A673 (cell line): ENCODE data around the gene CPZ. TPM values are rescaled to one million over a fixed set of nuclear protein-coding genes. Genes with fewer than 3 reads are reported as not detected.

ENCODE experiments used
- BruUV-seq: library from RNA; stranded (reverse); fragments of 400-500 nt; replicated peaks from 2 replicates; lab custom pipeline; 2021; lab: Mats Ljungman, UMichigan
- CTCF ChIA-PET: fragments of 300-600 bp; sonication (Branson Sonifier 250); formaldehyde crosslinking; loops from one replicate; lab custom pipeline; 2022; ENCODE audit warnings: antibody characterized with exemption; lab: Charles Lee
- POLR2A ChIA-PET: fragments of 300-600 bp; sonication (Branson Sonifier 250); formaldehyde crosslinking; loops from one replicate; lab custom pipeline; 2022; ENCODE audit warnings: antibody characterized with exemption; ENCODE audit not compliant: low non-redundant PET; lab: Charles Lee
- DNase-seq: peaks from one replicate; pipeline ENCODE4 v3.0.0-alpha.2; 2015; ENCODE audit warnings: low spot score
- H3K27ac ChIP-seq: fragments of 200-600 bp; sonication (generic); 2 replicates; pipeline ENCODE4 v1.5.1; 2016; ENCODE audit warnings: mixed run types, low read depth, mild to moderate bottlenecking, mixed read lengths, antibody characterized with exemption, low read length; ENCODE audit not compliant: poor library complexity, severe bottlenecking
- H3K27me3 ChIP-seq: fragments of 200-600 bp; sonication (generic); replicated peaks from 2 replicates; pipeline ENCODE4 v1.6.1; 2017; ENCODE audit warnings: mixed run types, low read depth, mild to moderate bottlenecking, mixed read lengths, antibody characterized with exemption, low read length; ENCODE audit not compliant: insufficient read depth, poor library complexity
- H3K36me3 ChIP-seq: fragments of 200-600 bp; sonication (generic); 2 replicates; pipeline ENCODE4 v1.6.1; 2016; ENCODE audit warnings: mixed run types, mild to moderate bottlenecking, mixed read lengths, antibody characterized with exemption, low read length; ENCODE audit not compliant: insufficient read depth, poor library complexity, severe bottlenecking
- H3K4me1 ChIP-seq: fragments of 200-600 bp; sonication (generic); 2 replicates; pipeline ENCODE4 v1.6.1; 2017; ENCODE audit warnings: mixed run types, mild to moderate bottlenecking, mixed read lengths, antibody characterized with exemption, low read length; ENCODE audit not compliant: insufficient read depth, poor library complexity, severe bottlenecking
- H3K4me3 ChIP-seq: fragments of 200-600 bp; sonication (generic); 2 replicates; pipeline ENCODE4 v1.5.1; 2016; ENCODE audit warnings: low read depth, mixed run types, mild to moderate bottlenecking, mixed read lengths, low read length; ENCODE audit not compliant: poor library complexity, severe bottlenecking
- H3K9me3 ChIP-seq: fragments of 200-600 bp; sonication (generic); 2 replicates; pipeline ENCODE4 v1.6.1; 2016; ENCODE audit warnings: mixed run types, low read depth, mild to moderate bottlenecking, mixed read lengths, antibody characterized with exemption, low read length; ENCODE audit not compliant: poor library complexity, severe bottlenecking
- CTCF ChIP-seq: fragments of 300-800, 200-600 bp; sonication (generic); conservative IDR thresholded peaks from 2 replicates; pipeline ENCODE4 v1.5.1; 2017; ENCODE audit warnings: low read depth, mild to moderate bottlenecking, antibody characterized with exemption, low read length, moderate library complexity, mixed read lengths
- EZH2 ChIP-seq: fragments of 200-600 bp; sonication (generic); IDR thresholded peaks from 2 replicates; pipeline ENCODE4 v1.6.1; 2017; ENCODE audit warnings: borderline replicate concordance, low read depth, mild to moderate bottlenecking, mixed read lengths, antibody characterized with exemption, low read length; ENCODE audit not compliant: poor library complexity, severe bottlenecking
- intact Hi-C: fragments of 100-400 bp; cut with micrococcal nuclease; formaldehyde crosslinking; loops from one replicate; pipeline ENCODE4 v1.10.0; 2022; ENCODE audit not compliant: unreplicated experiment
- total RNA-seq: library from RNA; stranded (reverse); gene quantifications from 2 replicates; pipeline ENCODE4 v1.2.3, GENCODE V29; 2021

CPZ gene
- total RNA-seq, 1 experiment from 2014 or later: 0.34 TPM

GRCh38 chr4:8546766-8547107 is 45.8 kb upstream of the CPZ start:
- no peak for TF ChIP-seq EZH2
- no peak for TF ChIP-seq CTCF
- no TSS peak for BruUV-seq
- H3K27ac ChIP-seq: no peak overlapping the region
- H3K9me3 ChIP-seq: no peaks in the 10 kb centered on the region
- no peak overlapping the region for H3K4me3 ChIP-seq
- H3K4me1 ChIP-seq: no peaks in the 10 kb centered on the region
- intact Hi-C loops: no loop called here
- no peak for DNase-seq
- POLR2A ChIA-PET: no interaction called here
- H3K27me3 ChIP-seq: peaks cover 6% of the 10 kb centered on the region
- CTCF ChIA-PET: no interaction called here
- H3K36me3 ChIP-seq: no peaks in the 10 kb centered on the region

GRCh38 chr4:8547108-8547911 is 45.3 kb upstream of the CPZ start:
- no peak overlapping the region for H3K27ac ChIP-seq
- no TSS peak for BruUV-seq
- DNase-seq: no peak

GRCh38 chr4:8547912-8548730 is 44.4 kb upstream of the CPZ start:
- H3K36me3 ChIP-seq: no peaks in the 10 kb centered on the region
- H3K4me1 ChIP-seq: no peaks in the 10 kb centered on the region
- ChIA-PET CTCF (no interaction called here), POLR2A (no interaction called here)
- BruUV-seq: no TSS peak
- DNase-seq: no peak
- no peak for TF ChIP-seq EZH2
- TF ChIP-seq CTCF: no peak
- H3K4me3 ChIP-seq: no peak overlapping the region
- H3K27me3 ChIP-seq: peaks cover 6% of the 10 kb centered on the region
- H3K27ac ChIP-seq: no peak overlapping the region
- intact Hi-C loops: no loop called here
- H3K9me3 ChIP-seq: no peaks in the 10 kb centered on the region

More at GRCh38 chr4:8547108-8547911, 45.3 kb upstream of the CPZ start:
- Histone ChIP-seq H3K27me3 (peaks cover 6% of the 10 kb centered on the region), H3K9me3 (no peaks in the 10 kb centered on the region), H3K4me1 (no peaks in the 10 kb centered on the region), H3K36me3 (no peaks in the 10 kb centered on the region), H3K4me3 (no peak overlapping the region)
- intact Hi-C loops: no loop called here
- CTCF ChIA-PET: no interaction called here
- TF ChIP-seq CTCF (0 out of 2 replicates have a peak, but pooled peaks have one; percentile 23), EZH2 (no peak)
- POLR2A ChIA-PET: no interaction called here
